HepG2 (cell line): ENCODE results near the gene CPEB2. TPM values are rescaled to one million over a fixed set of nuclear protein-coding genes. Genes with fewer than 3 reads are reported as not detected.
A peak's percentile ranks its signal among the peaks of the same experiment; 100 is the strongest.

Source experiments
- DNMT3B ChIP-seq: conservative IDR thresholded peaks from 2 replicates; pipeline ENCODE4 v1.6.1; 2016; ENCODE audit warnings: missing biosample characterization, control low read depth
- FLYWCH1 ChIP-seq: sonication (generic); formaldehyde crosslinking; IDR thresholded peaks from 2 replicates; pipeline ENCODE4 v1.8.1; 2023; ENCODE audit warnings: mild to moderate bottlenecking, missing genetic modification reagents
- FOXA3 ChIP-seq: IDR thresholded peaks from 2 replicates; pipeline ENCODE4 v1.6.1; 2016; ENCODE audit warnings: missing genetic modification reagents, missing compliant biosample characterization
- GATAD2A ChIP-seq: IDR thresholded peaks from 2 replicates; pipeline ENCODE4 v1.6.1; 2016
- HNRNPLL ChIP-seq: fragments of 200-400 bp; formaldehyde crosslinking; IDR thresholded peaks from 2 replicates; pipeline ENCODE4 v1.6.1; 2017; ENCODE audit warnings: mild to moderate bottlenecking, low read depth, low read length; ENCODE audit not compliant: poor library complexity, severe bottlenecking
- KAT7 ChIP-seq: IDR thresholded peaks from 2 replicates; pipeline ENCODE4 v1.6.1; 2018; ENCODE audit warnings: borderline replicate concordance, missing compliant biosample characterization
- KMT2B ChIP-seq: IDR thresholded peaks from 2 replicates; pipeline ENCODE4 v1.6.1; 2016; ENCODE audit warnings: missing genetic modification reagents, missing compliant biosample characterization
- MAZ ChIP-seq, 2 experiments: sonication (generic) in 1 of 2; formaldehyde crosslinking in 1 of 2; IDR thresholded peaks; 2 replicates each; pipeline versions ENCODE4 v1.5.0 to v1.6.1; 2012 to 2020; ENCODE audit warnings: low read depth in 2 of 2, mild to moderate bottlenecking in 2 of 2, borderline replicate concordance in 1 of 2, improper control_type of control experiment in 1 of 2, low read length in 1 of 2, missing genetic modification reagents in 1 of 2, moderate library complexity in 1 of 2
- NFYB ChIP-seq: sonication (generic); formaldehyde crosslinking; IDR thresholded peaks from 2 replicates; pipeline ENCODE4 v1.4.0; 2020; ENCODE audit warnings: missing genetic modification reagents
- POLR2G ChIP-seq: fragments of 200-400 bp; formaldehyde crosslinking; IDR thresholded peaks from 2 replicates; pipeline ENCODE4 v1.6.1; 2018; ENCODE audit warnings: mild to moderate bottlenecking, low read depth, low read length, moderate library complexity
- RBFOX2 ChIP-seq: fragments of 200-400 bp; formaldehyde crosslinking; IDR thresholded peaks from 2 replicates; pipeline ENCODE4 v1.6.1; 2017; ENCODE audit warnings: low read depth, mild to moderate bottlenecking, low read length
- ZBTB7B ChIP-seq: sonication (generic); formaldehyde crosslinking; IDR thresholded peaks from 2 replicates; pipeline ENCODE4 v1.4.0; 2020; ENCODE audit warnings: missing genetic modification reagents
- ZNF577 ChIP-seq: sonication (generic); formaldehyde crosslinking; IDR thresholded peaks from 2 replicates; pipeline ENCODE4 v1.4.0; 2020; ENCODE audit warnings: mild to moderate bottlenecking, low read depth, missing genetic modification reagents, borderline replicate concordance
- polyA plus RNA-seq, 8 experiments: library from polyadenylated mRNA; depleted of rRNA in 3 of 8; stranded (reverse) in 7 of 8; unstranded in 1 of 8; fragments of >200 nt; fragmentation: Illumina TruSeq in 4 of 8; extraction: Trizol in 4 of 8; gene quantifications; 2 replicates each; pipeline versions ENCODE4 v1.2.1 to v1.2.3, GENCODE V29; 2011 to 2016; ENCODE audit warnings: low read depth in 4 of 8, missing spikeins in 1 of 8, mixed read lengths in 1 of 8; ENCODE audit not compliant: insufficient read depth in 1 of 8
- total RNA-seq, 5 experiments: library from RNA; depleted of rRNA; stranded (reverse); fragments of >200 nt; fragmentation: Illumina TruSeq; extraction: Trizol; gene quantifications; 2 replicates each; pipeline ENCODE4 v1.2.3, GENCODE V29; 2016; ENCODE audit warnings: low read depth in 1 of 5
- TF ChIP-seq, protein P1 (sequence below), 2 experiments: sonication (generic) in 1 of 2; formaldehyde crosslinking in 1 of 2; IDR thresholded peaks; 2 replicates each; pipeline versions ENCODE4 v1.5.1 to v1.6.1; 2011 to 2020; ENCODE audit warnings: borderline replicate concordance in 1 of 2, low read depth in 1 of 2, low read length in 1 of 2, mild to moderate bottlenecking in 1 of 2, missing genetic modification reagents in 1 of 2, moderate library complexity in 1 of 2

The CPEB2 gene
- total and polyA plus RNA-seq, 2 of the 13 experiments (the other 11 are each of a cell fraction or from before 2014, with no cell fraction given): 2.0 to 2.5 TPM

DNA sequence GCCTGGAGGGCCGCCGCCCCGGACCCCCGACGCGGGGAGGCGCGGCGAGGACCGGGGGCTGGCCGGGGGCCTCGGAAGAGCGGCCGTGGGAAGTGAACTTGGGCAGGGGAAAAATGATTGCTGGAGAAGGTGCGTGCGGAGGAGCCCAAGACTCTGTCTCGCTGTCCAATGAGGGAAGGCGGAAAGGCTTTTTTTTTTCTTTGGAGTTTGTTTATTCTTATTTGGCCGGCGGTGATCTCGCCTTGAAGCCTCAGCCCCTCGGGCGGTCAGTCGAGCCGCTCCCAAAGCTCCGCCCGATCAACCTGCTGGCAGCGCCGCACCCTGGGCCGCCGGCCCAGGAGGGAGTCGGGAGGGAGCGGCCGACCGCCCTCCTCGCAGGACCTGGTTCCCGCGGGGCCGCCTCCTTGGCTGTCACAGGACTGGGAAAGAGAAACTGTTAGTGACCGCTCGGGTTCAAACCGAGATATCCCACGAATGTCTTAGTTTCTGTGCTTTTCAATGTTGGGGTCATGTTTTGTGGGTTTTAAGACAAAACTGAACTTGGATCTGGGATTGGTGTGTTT, 2.5 kb downstream of the CPEB2 start (continued):
- peak; percentile 4 for TF ChIP-seq HNRNPLL
- TF ChIP-seq FLYWCH1 (CRISPR knock-in tag): no peak
- peak; percentile 22; the same call in 1 of the 2 replicates for TF ChIP-seq RBFOX2
- no peak for TF ChIP-seq FOXA3 (CRISPR knock-in tag)
- no peak for TF ChIP-seq MAZ (IDR thresholded peaks at IDR 0.05; ENCODE audit: borderline replicate concordance, low read depth, low read length)
- TF ChIP-seq MAZ (CRISPR knock-in tag; IDR thresholded peaks at IDR 0.05; ENCODE audit: low read depth): peak; percentile 69; the same call in 1 of the 2 replicates
- no peak for TF ChIP-seq ZNF577
- TF ChIP-seq, protein P1, sequence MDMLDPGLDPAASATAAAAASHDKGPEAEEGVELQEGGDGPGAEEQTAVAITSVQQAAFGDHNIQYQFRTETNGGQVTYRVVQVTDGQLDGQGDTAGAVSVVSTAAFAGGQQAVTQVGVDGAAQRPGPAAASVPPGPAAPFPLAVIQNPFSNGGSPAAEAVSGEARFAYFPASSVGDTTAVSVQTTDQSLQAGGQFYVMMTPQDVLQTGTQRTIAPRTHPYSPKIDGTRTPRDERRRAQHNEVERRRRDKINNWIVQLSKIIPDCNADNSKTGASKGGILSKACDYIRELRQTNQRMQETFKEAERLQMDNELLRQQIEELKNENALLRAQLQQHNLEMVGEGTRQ (IDR thresholded peaks at IDR 0.05; ENCODE audit: low read depth, low read length): no peak
- TF ChIP-seq, protein P1 (CRISPR knock-in tag; IDR thresholded peaks at IDR 0.05; ENCODE audit: borderline replicate concordance): no peak
- TF ChIP-seq KAT7 (CRISPR knock-in tag): peak; percentile 40; the same call in 1 of the 2 replicates
- TF ChIP-seq DNMT3B: no peak
- TF ChIP-seq GATAD2A (CRISPR knock-in tag): peak; percentile 30; the same call in 1 of the 2 replicates
- TF ChIP-seq NFYB (CRISPR knock-in tag): peak; percentile 28; the same call in 1 of the 2 replicates
- TF ChIP-seq POLR2G: peak; percentile 53
- TF ChIP-seq ZBTB7B (CRISPR knock-in tag): 0 out of 2 replicates have a peak, but pooled peaks have one; percentile 32
- TF ChIP-seq KMT2B: peak; percentile 46
